Left lung (tissue), 10 donors: Measurements from ENCODE around the gene INPP5E. TPM values are rescaled to one million over a fixed set of nuclear protein-coding genes. Genes with fewer than 3 reads are reported as not detected.

Source experiments
- ATAC-seq: fragments of 200-7000 bp; cut with Tn5 transposase; one replicate; pipeline ENCODE4 v1.9.1; 2020; ENCODE audit warnings: moderate library complexity
- DNase-seq, 4 donors: peaks; one replicate each; pipeline ENCODE4 v3.0.0-alpha.2; 2013 to 2020
- H3K27ac ChIP-seq, 2 donors: fragments of 200-600 bp; sonication (generic) in 1 of 2; one replicate each; pipeline versions ENCODE4 v1.5.0 to v1.8.0; 2020 to 2021
- H3K27me3 ChIP-seq, 2 donors: fragments of 200-600 bp; sonication (generic) in 1 of 2; one replicate each; pipeline versions ENCODE4 v1.5.0 to v1.8.0; 2020 to 2021
- H3K36me3 ChIP-seq, 2 donors: fragments of 200-600 bp; sonication (generic) in 1 of 2; one replicate each; pipeline versions ENCODE4 v1.5.0 to v1.8.0; 2020 to 2021
- H3K4me1 ChIP-seq, 2 donors: fragments of 200-600 bp; one replicate each; pipeline ENCODE4 v1.8.0; 2021
- H3K4me3 ChIP-seq, 2 donors: fragments of 200-600 bp; sonication (generic) in 1 of 2; one replicate each; pipeline versions ENCODE4 v1.5.0 to v1.8.0; 2020 to 2021; ENCODE audit warnings: mild to moderate bottlenecking in 1 of 2
- H3K9me3 ChIP-seq, 2 donors: fragments of 200-600 bp; sonication (generic) in 1 of 2; one replicate each; pipeline versions ENCODE4 v1.5.0 to v1.8.0; 2020 to 2021
- intact Hi-C, 2 donors: fragments of 100-400 bp; cut with DNase I; formaldehyde crosslinking; loops; one replicate each; pipeline versions ENCODE4 v1.11.2 to v1.14.2; 2022
- polyA plus RNA-seq, 6 donors: library from polyadenylated mRNA; unstranded; fragments of 120-200 nt; gene quantifications; one replicate each; pipeline ENCODE4 v1.2.1, GENCODE V29; 2013; ENCODE audit not compliant: insufficient read length in 6 of 6
- total RNA-seq, 2 donors: library from RNA; stranded (reverse); fragmentation: NEBNext Ultra II Directional; extraction: Animal tissue kit (Norgen Biotek cat#: 25700); gene quantifications; one replicate each; pipeline ENCODE4 v1.2.1, GENCODE V29; 2021
- TF ChIP-seq, protein P1 (sequence below), 2 donors: fragments of 200-600 bp; sonication (generic) in 1 of 2; IDR thresholded peaks; one replicate each; pipeline versions ENCODE4 v1.5.0 to v1.8.0; 2021; ENCODE audit warnings: antibody characterized with exemption in 2 of 2
- donor health status: DM: no; HTN: yes; CAD: no.
- donor health status: DM: no; HTN: no; CAD: no.

Gene INPP5E
- total and polyA plus RNA-seq, 8 donors = 11.4 to 19.8 (median 13.1) TPM

DNA sequence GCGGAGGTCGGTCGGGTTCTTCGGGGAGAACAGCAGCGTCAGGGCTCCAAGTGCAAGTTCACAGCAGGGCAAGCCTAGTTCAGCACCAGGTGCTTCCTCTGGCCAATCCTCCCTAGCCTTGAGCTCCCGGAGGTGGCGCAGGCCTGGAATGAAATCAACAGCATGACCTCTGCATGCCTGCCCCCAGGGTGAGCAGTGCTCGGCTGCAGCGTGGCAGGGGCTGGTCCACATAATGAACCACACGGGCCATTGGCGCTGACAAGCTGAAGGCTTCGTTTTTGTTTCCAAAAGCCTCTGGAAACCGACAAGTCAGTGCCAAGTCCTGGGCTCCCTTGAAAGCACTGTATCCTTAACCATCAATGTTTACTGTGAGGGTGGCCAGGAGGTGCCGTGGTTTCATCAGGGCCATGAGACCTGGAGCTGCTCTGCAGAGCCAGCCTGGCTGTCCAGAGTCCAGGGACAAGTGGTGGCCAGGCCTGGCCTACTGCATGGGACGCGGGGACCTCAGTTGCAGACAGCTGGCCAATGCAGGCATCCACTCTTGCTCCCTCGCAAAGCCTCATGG, 2.1 kb upstream of the INPP5E start:
- Histone ChIP-seq H3K36me3 (peaks cover 0 to 67% of the 10 kb centered on the region in 2 donors), H3K4me3 (no peak overlapping the region), H3K9me3 (no peaks in the 10 kb centered on the region), H3K27ac (no peak overlapping the region), H3K4me1 (peaks cover 13 to 35% of the 10 kb centered on the region in 2 donors), H3K27me3 (peaks cover 0 to 11% of the 10 kb centered on the region in 2 donors)
- DNase-seq (no peak), ATAC-seq (no peak)
- intact Hi-C loops = no loop called here
- TF ChIP-seq, protein P1, sequence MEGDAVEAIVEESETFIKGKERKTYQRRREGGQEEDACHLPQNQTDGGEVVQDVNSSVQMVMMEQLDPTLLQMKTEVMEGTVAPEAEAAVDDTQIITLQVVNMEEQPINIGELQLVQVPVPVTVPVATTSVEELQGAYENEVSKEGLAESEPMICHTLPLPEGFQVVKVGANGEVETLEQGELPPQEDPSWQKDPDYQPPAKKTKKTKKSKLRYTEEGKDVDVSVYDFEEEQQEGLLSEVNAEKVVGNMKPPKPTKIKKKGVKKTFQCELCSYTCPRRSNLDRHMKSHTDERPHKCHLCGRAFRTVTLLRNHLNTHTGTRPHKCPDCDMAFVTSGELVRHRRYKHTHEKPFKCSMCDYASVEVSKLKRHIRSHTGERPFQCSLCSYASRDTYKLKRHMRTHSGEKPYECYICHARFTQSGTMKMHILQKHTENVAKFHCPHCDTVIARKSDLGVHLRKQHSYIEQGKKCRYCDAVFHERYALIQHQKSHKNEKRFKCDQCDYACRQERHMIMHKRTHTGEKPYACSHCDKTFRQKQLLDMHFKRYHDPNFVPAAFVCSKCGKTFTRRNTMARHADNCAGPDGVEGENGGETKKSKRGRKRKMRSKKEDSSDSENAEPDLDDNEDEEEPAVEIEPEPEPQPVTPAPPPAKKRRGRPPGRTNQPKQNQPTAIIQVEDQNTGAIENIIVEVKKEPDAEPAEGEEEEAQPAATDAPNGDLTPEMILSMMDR (IDR thresholded peaks at IDR 0.05) = no peak

DNA sequence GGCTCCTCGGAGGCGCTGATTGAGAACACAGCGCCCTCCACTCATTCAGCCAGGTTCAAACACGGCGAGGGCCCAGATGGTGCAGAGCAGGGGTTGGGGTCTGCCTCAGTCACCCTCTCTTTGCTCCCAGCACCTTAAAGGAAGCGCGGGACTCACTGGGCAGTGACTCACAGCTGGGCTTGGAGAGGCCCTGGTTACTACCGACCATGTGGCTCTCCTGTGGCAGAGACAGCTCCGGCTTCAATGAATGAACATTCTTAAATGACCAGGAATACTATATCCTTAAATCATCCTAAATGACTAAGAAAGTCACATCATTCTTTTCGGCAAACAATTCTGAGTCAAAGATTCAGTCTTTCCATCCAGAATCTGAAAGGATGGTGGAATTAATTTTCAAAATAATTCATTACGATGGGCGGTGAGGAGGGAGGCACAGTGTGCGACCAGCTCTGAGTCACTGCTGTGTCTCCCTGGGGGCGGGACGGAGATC, 1.6 kb upstream of the INPP5E start:
- DNase-seq = no peak
- H3K9me3 ChIP-seq = no peaks in the 10 kb centered on the region
- ATAC-seq = no peak
- peaks cover 13 to 39% of the 10 kb centered on the region in 2 donors for H3K4me1 ChIP-seq
- H3K4me3 ChIP-seq = no peak overlapping the region
- peaks cover 0 to 11% of the 10 kb centered on the region in 2 donors for H3K27me3 ChIP-seq
- no peak overlapping the region for H3K27ac ChIP-seq
- intact Hi-C loops = no loop called here
- TF ChIP-seq, protein P1 (IDR thresholded peaks at IDR 0.05) = no peak
- peaks cover 0 to 62% of the 10 kb centered on the region in 2 donors for H3K36me3 ChIP-seq

DNA sequence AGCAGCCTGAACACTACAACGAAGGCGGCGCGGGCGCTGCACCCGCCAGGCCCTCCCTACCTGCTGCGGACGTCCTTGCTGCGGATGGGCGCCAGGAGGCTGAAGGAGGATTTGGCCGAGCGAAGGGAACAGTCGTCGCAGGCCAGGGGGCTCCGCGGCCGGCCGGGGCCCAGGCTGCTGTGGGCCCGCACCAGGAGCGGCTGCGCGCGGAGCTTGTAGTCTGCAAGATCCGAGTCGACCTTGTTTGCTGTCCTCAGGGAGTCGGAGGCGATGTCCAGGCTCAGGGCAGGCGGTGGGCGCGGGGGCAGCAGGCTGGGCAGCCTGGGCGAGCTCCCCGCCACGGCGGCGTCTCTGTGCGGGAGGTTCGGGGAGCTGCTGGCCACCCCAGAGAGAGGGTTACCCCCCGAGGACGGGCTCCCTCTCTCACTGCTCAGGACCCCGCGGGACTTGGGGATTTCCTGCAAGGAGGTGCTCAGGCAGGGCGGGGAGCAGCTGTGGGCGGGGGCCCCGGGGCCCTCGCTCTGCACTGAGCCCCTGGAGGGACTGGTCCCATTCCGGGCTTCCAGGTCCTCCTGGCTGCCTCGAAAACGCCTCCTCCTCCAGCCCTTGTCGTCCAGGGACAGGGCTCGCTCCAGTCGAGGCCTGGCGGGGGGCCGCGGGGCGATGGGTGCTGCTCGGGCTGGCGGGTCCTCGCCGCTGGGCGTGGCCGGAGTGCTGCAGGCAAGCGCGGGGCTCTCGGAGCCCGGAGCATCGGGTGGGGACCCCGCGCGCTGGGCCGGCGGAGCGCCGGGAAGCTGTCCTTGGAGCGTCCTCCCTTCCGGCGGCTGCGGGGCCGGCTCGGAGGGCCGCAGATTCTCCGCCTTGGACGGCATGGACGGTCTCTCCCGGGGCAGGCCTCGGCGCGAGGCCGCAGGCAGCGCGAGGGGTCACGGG, 831 bp downstream of the INPP5E start:
- peaks cover 0 to 46% of the 10 kb centered on the region in 2 donors for H3K36me3 ChIP-seq

DNA sequence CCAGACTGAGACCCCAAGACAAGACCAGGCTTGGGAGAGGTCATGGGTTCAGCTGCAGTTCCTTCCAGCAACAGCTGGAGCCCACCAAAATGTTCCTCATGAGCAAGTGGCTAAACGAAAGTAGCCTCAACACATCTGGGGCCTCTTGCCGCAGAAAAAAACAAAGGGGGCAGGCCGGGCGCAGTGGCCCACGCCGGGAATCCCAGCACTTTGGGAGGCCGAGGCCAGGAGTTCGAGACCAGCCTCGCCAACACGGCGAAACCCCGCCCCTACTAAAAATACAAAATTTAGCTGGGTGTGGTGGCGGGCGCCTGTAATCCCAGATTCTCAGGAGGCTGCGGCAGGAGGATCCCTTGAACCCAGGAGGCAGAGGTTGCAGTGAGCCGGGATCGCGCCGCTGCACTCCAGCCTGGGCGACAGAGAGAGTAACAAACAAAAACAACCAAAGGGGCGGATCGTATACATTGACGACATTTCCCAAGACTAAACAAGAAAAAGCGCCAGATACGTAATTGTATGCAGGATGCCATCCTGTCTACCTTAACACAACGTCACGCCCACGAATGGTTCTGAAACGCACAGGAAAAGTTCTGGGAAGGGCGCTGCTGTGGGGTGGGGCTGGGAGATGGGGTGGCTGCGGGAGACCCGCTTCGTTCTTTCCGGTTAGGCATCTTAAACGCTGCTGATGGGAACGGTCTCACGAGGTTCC, 1.7 kb downstream of the INPP5E start:
- no peak for ATAC-seq
- Histone ChIP-seq H3K27ac (no peak overlapping the region), H3K27me3 (peaks cover 0 to 11% of the 10 kb centered on the region in 2 donors), H3K4me1 (peaks cover 13 to 41% of the 10 kb centered on the region in 2 donors), H3K9me3 (no peaks in the 10 kb centered on the region), H3K4me3 (peak overlapping the region; percentile 91 to 92), H3K36me3 (peaks cover 0 to 46% of the 10 kb centered on the region in 2 donors)
- TF ChIP-seq, protein P1 (IDR thresholded peaks at IDR 0.05) = no peak
- intact Hi-C loops = no loop called here
- DNase-seq = peak in 1 of 4 donors; percentile 45

More for the DNA sequence above, 831 bp downstream of the INPP5E start:
- H3K27me3 ChIP-seq = peaks cover 0 to 11% of the 10 kb centered on the region in 2 donors
- peak overlapping the region; percentile 91 to 92 for H3K4me3 ChIP-seq
- peaks cover 13 to 41% of the 10 kb centered on the region in 2 donors for H3K4me1 ChIP-seq
- intact Hi-C loops = no loop called here
- peak overlapping the region in 1 of 2 donors; percentile 75 for H3K27ac ChIP-seq
- H3K9me3 ChIP-seq = no peaks in the 10 kb centered on the region
- TF ChIP-seq, protein P1 (IDR thresholded peaks at IDR 0.05) = no peak
- ATAC-seq = peak; percentile 45
- peak in 3 of 4 donors; percentile 5 to 87 (median 13) for DNase-seq
